Activated B cell treated with CpG ODN at 0.5 μM for 24 hours (primary cell): ENCODE data around the gene CFAP61. TPM values are rescaled to one million over a fixed set of nuclear protein-coding genes. Genes with fewer than 3 reads are reported as not detected.

ENCODE experiments used
- ATAC-seq: fragments of 200-7000 bp; cut with Tn5 transposase; one replicate; pipeline ENCODE4 v1.10.0; 2021; ENCODE audit warnings: low read depth, mild to moderate bottlenecking, moderate library complexity
- CTCF ChIA-PET: fragments of 350-600 bp; sonication (Branson Sonifier 250); formaldehyde crosslinking; loops from one replicate; lab custom pipeline; 2021; ENCODE audit warnings: antibody characterized with exemption; lab: Charles Lee
- POLR2A ChIA-PET: fragments of 350-600 bp; sonication (Branson Sonifier 250); formaldehyde crosslinking; loops from one replicate; lab custom pipeline; 2021; ENCODE audit warnings: antibody characterized with exemption; lab: Charles Lee
- DNase-seq: peaks from one replicate; pipeline ENCODE4 v3.0.0; 2022
- H3K27ac Mint-ChIP-seq: one replicate; pipeline ENCODE4 v1.8.0; 2020; ENCODE audit warnings: mixed read lengths
- H3K27me3 Mint-ChIP-seq: one replicate; pipeline ENCODE4 v1.8.0; 2021; ENCODE audit warnings: mixed read lengths
- H3K36me3 Mint-ChIP-seq: one replicate; pipeline ENCODE4 v1.8.0; 2021; ENCODE audit warnings: low read depth, mixed read lengths
- H3K4me1 Mint-ChIP-seq: one replicate; pipeline ENCODE4 v1.8.0; 2021; ENCODE audit warnings: mixed read lengths
- H3K4me3 Mint-ChIP-seq: one replicate; pipeline ENCODE4 v1.8.0; 2020; ENCODE audit warnings: mild to moderate bottlenecking, mixed read lengths
- H3K9me3 Mint-ChIP-seq: one replicate; pipeline ENCODE4 v1.8.0; 2020; ENCODE audit warnings: mixed read lengths
- intact Hi-C: fragments of 100-400 bp; cut with micrococcal nuclease; formaldehyde crosslinking; loops from one replicate; pipeline ENCODE4 v1.15.1; 2024
- total RNA-seq: library from RNA; stranded (reverse); gene quantifications from 2 replicates; pipeline ENCODE4 v1.2.3, GENCODE V29; 2022
- TF ChIP-seq, protein P1 (sequence below): fragments of 200-600 bp; IDR thresholded peaks from one replicate; pipeline ENCODE4 v1.8.0; 2022; ENCODE audit warnings: antibody characterized with exemption, mild to moderate bottlenecking

The CFAP61 gene
- total RNA-seq, 1 donor from 2014 or later = not detected

DNA sequence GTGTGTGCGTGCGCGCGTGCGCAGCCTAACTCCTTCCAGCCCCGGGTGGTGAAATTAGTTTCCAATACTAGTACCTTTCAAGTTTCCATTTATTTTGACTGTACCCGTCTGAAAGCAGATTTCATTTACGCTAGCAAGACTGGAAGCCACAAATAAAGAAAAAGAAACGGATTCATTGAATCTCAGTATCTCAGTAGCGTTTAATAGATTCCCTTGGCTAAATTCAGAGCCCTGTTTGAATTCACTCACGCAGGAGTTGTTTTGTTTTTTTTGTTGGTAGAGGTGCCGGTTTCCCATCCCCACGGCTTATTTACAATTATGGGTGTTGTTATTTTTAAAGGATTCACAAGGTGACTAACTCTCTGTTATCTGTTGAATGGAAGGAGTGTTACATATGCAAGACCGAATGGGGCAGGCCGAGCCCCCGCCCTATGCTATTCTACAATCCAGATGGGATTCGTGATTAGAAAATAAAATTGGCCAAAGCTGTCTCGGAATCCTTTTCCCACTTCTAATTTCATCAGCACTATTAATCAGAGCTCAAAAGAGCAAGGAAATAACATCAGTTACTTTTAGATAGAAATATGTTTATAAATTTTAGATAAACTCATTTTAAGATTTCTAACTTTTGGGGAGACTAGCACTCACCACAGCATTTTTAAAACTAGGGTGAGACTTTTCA, 313.3 kb downstream of the CFAP61 start:
- no peaks in the 10 kb centered on the region for H3K36me3 Mint-ChIP-seq
- no peaks in the 10 kb centered on the region for H3K9me3 Mint-ChIP-seq
- H3K4me1 Mint-ChIP-seq = peaks cover 37% of the 10 kb centered on the region
- intact Hi-C loops = loop anchor here (2.0 to 5.0 kb wide), 2 partner anchors 735 to 1027 kb away; no protein-coding TSS in a partner anchor
- peak overlapping the region; percentile 15 for H3K4me3 Mint-ChIP-seq
- DNase-seq (no peak), ATAC-seq (no peak)
- no peak overlapping the region for H3K27ac Mint-ChIP-seq
- TF ChIP-seq, protein P1, sequence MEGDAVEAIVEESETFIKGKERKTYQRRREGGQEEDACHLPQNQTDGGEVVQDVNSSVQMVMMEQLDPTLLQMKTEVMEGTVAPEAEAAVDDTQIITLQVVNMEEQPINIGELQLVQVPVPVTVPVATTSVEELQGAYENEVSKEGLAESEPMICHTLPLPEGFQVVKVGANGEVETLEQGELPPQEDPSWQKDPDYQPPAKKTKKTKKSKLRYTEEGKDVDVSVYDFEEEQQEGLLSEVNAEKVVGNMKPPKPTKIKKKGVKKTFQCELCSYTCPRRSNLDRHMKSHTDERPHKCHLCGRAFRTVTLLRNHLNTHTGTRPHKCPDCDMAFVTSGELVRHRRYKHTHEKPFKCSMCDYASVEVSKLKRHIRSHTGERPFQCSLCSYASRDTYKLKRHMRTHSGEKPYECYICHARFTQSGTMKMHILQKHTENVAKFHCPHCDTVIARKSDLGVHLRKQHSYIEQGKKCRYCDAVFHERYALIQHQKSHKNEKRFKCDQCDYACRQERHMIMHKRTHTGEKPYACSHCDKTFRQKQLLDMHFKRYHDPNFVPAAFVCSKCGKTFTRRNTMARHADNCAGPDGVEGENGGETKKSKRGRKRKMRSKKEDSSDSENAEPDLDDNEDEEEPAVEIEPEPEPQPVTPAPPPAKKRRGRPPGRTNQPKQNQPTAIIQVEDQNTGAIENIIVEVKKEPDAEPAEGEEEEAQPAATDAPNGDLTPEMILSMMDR = no peak
- POLR2A ChIA-PET = interaction anchor here (0.8 kb wide), 1 partner anchor 86 kb away, joined by 3 read pairs; no protein-coding TSS in a partner anchor
- H3K27me3 Mint-ChIP-seq = peaks cover 54% of the 10 kb centered on the region
- CTCF ChIA-PET = no interaction called here

GRCh38 chr20:20366551-20366875, 314.2 kb downstream of the CFAP61 start:
- ATAC-seq = no peak
- H3K9me3 Mint-ChIP-seq = no peaks in the 10 kb centered on the region
- POLR2A ChIA-PET = no interaction called here
- H3K4me3 Mint-ChIP-seq = peak overlapping the region; percentile 38
- peaks cover 52% of the 10 kb centered on the region for H3K27me3 Mint-ChIP-seq
- CTCF ChIA-PET = no interaction called here
- H3K36me3 Mint-ChIP-seq = no peaks in the 10 kb centered on the region
- intact Hi-C loops = loop anchor here (5.0 kb wide), 1 partner anchor 1026 kb away; no protein-coding TSS in a partner anchor
- H3K27ac Mint-ChIP-seq = no peak overlapping the region
- peaks cover 35% of the 10 kb centered on the region for H3K4me1 Mint-ChIP-seq
- TF ChIP-seq, protein P1 = no peak
- DNase-seq = no peak

DNA sequence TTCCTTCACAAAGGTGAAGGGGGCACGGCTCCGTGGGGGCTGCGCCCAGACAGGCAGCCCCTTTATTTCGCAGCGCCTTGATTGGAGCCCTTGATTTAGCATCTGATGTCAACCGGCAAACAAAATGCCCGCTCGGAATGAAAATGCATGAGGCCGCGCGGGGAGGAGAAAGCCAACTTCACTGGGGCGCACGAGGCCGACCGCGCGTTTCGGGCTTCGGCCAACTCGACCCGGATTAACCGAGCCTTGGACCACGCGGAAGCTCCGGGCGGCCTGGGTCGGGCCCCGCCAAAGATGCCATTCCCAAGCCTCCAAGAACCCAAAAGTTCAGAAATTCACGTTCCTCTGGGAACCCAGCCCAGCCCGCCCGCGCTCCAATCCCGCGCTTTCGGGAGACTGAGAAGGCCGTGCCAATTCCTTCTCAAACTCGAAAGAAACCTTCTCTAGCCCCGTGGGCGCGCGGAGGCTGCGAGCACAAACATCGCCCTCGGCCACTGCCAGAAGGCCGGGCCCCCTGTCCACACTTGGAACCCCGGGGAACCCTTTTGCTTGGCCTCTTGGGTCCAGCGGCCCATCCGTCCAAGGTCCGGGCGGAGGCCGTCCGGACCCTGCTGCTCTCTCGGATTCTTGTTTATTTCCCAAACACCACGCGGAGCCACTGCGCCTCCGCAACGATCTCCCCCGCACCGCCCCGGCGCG, 314.7 kb downstream of the CFAP61 start:
- DNase-seq = no peak

DNA sequence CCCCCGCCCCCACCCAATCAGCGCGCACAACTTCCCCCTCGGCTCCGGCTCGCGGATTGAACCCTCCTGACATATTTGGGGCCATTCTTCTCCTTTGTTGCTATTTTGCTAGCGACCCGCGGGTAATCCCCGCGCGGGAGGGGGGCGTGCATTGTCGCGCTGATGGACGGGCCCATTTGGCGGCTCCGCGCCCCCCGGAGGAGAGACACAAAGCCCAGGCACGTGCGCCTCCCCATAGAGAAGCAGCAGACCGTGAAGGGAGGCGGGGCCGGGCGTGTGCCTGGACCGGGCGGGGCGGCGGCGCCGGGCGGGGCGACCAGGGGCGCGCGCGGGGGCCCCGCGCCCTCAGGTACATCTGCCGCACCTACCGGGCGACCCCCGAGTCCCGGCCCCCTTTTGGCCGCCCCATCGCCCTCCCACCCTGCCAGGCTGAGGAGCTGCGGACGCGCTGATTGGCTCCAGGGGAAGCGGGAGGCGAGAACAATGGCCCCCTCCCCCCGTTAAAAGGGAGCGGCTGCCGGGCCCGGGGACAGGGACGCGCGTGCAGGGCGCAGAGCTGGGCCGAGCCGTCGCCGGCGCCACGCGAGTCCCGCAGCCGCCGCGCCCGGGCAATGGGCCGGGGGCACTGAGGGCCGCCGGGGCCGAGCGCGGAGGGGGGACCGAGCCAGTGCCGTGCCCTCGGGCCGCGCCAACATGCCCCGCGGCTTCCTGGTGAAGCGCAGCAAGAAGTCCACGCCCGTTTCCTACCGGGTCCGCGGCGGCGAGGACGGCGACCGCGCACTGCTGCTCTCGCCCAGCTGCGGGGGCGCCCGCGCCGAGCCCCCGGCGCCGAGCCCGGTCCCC, 315.5 kb downstream of the CFAP61 start, which contains the start of gene INSM1:
Gene INSM1 (plus strand): TSS at position 530 of the 843 bp plus-strand sequence. CDS start 164 bp downstream, at position 694.
- H3K36me3 Mint-ChIP-seq = no peaks in the 10 kb centered on the region
- TF ChIP-seq, protein P1 = no peak
- H3K27ac Mint-ChIP-seq = no peak within 1 kb of the TSS
- H3K27me3 Mint-ChIP-seq = peaks cover 54% of the 10 kb centered on the region
- ATAC-seq (no peak), DNase-seq (no peak)
- POLR2A ChIA-PET = no interaction called here
- H3K4me1 Mint-ChIP-seq = peaks cover 31% of the 10 kb centered on the region
- intact Hi-C loops = loop anchor here (5.0 kb wide), 1 partner anchor 1025 kb away; no protein-coding TSS in a partner anchor
- no peaks in the 10 kb centered on the region for H3K9me3 Mint-ChIP-seq
- CTCF ChIA-PET = no interaction called here
- peak within 1 kb of the TSS; percentile 80 for H3K4me3 Mint-ChIP-seq

More for the DNA sequence above, 314.7 kb downstream of the CFAP61 start:
- Mint-ChIP-seq H3K27me3 (peaks cover 54% of the 10 kb centered on the region), H3K4me3 (peak overlapping the region; percentile 80), H3K4me1 (peaks cover 35% of the 10 kb centered on the region), H3K36me3 (no peaks in the 10 kb centered on the region), H3K27ac (no peak overlapping the region), H3K9me3 (no peaks in the 10 kb centered on the region)
- ChIA-PET POLR2A (no interaction called here), CTCF (no interaction called here)
- no peak for ATAC-seq
- intact Hi-C loops = loop anchor here (5.0 kb wide), 1 partner anchor 1025 kb away; no protein-coding TSS in a partner anchor
- TF ChIP-seq, protein P1 = no peak
